Psoas muscle (tissue), 8 donors: Measurements from ENCODE around the gene PRKAG2. TPM values are rescaled to one million over a fixed set of nuclear protein-coding genes. Genes with fewer than 3 reads are reported as not detected.
A peak's percentile ranks its signal among the peaks of the same experiment; 100 is the strongest.

ENCODE experiments used
- ATAC-seq, 4 donors: fragments of 200-7000 bp; cut with Tn5 transposase; one replicate each; pipeline ENCODE4 v1.9.1; 2020; ENCODE audit warnings: moderate library complexity in 3 of 4, mild to moderate bottlenecking in 2 of 4
- DNase-seq, 2 donors: peaks; one replicate each; pipeline ENCODE4 v3.0.0-alpha.2; 2020
- H3K27ac ChIP-seq: fragments of 200-600 bp; one replicate; pipeline ENCODE4 v1.8.0; 2022
- H3K27me3 ChIP-seq, 3 donors: fragments of 200-600 bp in 1 of 3; one replicate each; pipeline versions ENCODE4 v1.6.1 to v1.8.0; 2013 to 2022; ENCODE audit warnings: low read length in 2 of 3, mild to moderate bottlenecking in 2 of 3, moderate library complexity in 1 of 3; ENCODE audit not compliant: insufficient read depth in 3 of 3
- H3K36me3 ChIP-seq, 2 donors: fragments of 200-600 bp in 1 of 2; one replicate each; pipeline versions ENCODE4 v1.6.1 to v1.8.0; 2013 to 2022; ENCODE audit warnings: low read depth in 1 of 2, mild to moderate bottlenecking in 1 of 2, moderate library complexity in 1 of 2; ENCODE audit not compliant: insufficient read depth in 1 of 2
- H3K4me1 ChIP-seq: fragments of 200-600 bp; one replicate; pipeline ENCODE4 v1.8.0; 2022
- H3K4me3 ChIP-seq: fragments of 200-600 bp; one replicate; pipeline ENCODE4 v1.8.0; 2022; ENCODE audit warnings: mild to moderate bottlenecking
- H3K9me3 ChIP-seq: fragments of 200-600 bp; one replicate; pipeline ENCODE4 v1.8.0; 2022
- CTCF ChIP-seq: fragments of 200-600 bp; IDR thresholded peaks from one replicate; pipeline ENCODE4 v1.8.0; 2022; ENCODE audit warnings: antibody characterized with exemption
- WGBS, 3 donors: extraction: QIAGEN DNeasy Blood & Tissue Kit; methylation state at CpG; one replicate each; pipeline versions ENCODE4 v1.1.6 to v1.1.7; 2013; 5-methylcytosine and 5-hydroxymethylcytosine counted together
- intact Hi-C, 2 donors: fragments of 100-400 bp; cut with DNase I; formaldehyde crosslinking; loops; one replicate each; pipeline versions ENCODE4 v1.11.0 to v1.14.2; 2022
- polyA plus RNA-seq, 3 donors: library from polyadenylated mRNA; stranded (reverse); fragments of 200-250 nt; gene quantifications; one replicate each; pipeline ENCODE4 v1.2.3, GENCODE V29; 2013
- total RNA-seq, 4 donors: library from RNA; stranded (reverse); fragmentation: NEBNext Ultra II Directional in 2 of 4; extraction: Animal tissue kit (Norgen Biotek cat#: 25700) in 2 of 4; gene quantifications; one replicate each; pipeline versions ENCODE4 v1.2.1 to v1.2.4, GENCODE V29; 2021 to 2023
- donor health status: healthy with polysubstance abuse.
- donor health status: DM: no; HTN: no; CAD: no; lungs with moderate emphysema.
- donor health status: Bipolar disorder and iron deficiency.
- donor health status: healthy.
- donor health status: DM: yes; HTN: yes; CAD: no.
- donor health status: DM: no; HTN: no; CAD: no.
- donor health status: DM: no; HTN: no; CAD: no.
- donor health status: DM: yes; HTN: yes; CAD: no.

Gene PRKAG2
- total and polyA plus RNA-seq, 7 donors: 9.3 to 143 (median 19.8) TPM

- H3K9me3 ChIP-seq: no peaks in the 10 kb centered on the region
- WGBS, 3 donors: 80 to 94% (median 82%) methylated on average over 13 of the region's 13 CpGs
- TF ChIP-seq CTCF: no peak
- no peak overlapping the region for H3K4me3 ChIP-seq
- H3K27me3 ChIP-seq: no peaks in the 10 kb centered on the region
- no peak overlapping the region for H3K27ac ChIP-seq
- H3K36me3 ChIP-seq: no peaks in the 10 kb centered on the region
- H3K4me1 ChIP-seq: peaks cover 12% of the 10 kb centered on the region
- no peak for ATAC-seq
- intact Hi-C loops: no loop called here
- DNase-seq: peak in 1 of 2 donors; percentile 23
Measured at GRCh38 chr7:151869455-151869854, 7.5 kb downstream of the PRKAG2 start.

GRCh38 chr7:151869109-151869428 is 7.8 kb downstream of the PRKAG2 start:
- no peak for ATAC-seq
- WGBS, 3 donors: 63 to 70% (median 67%) methylated on average over 6 of the region's 6 CpGs
- no peak overlapping the region for H3K27ac ChIP-seq

GRCh38 chr7:151868396-151869108 is 8.4 kb downstream of the PRKAG2 start:
- Histone ChIP-seq H3K4me3 (peak overlapping the region; percentile 25), H3K27me3 (no peaks in the 10 kb centered on the region), H3K9me3 (no peaks in the 10 kb centered on the region), H3K36me3 (no peaks in the 10 kb centered on the region), H3K4me1 (peaks cover 12% of the 10 kb centered on the region), H3K27ac (peak overlapping the region; percentile 46)
- TF ChIP-seq CTCF: no peak
- intact Hi-C loops: no loop called here
- no peak for ATAC-seq
- 58 to 60% (median 59%) methylated on average over 23 of the region's 23 CpGs for WGBS, 3 donors
- DNase-seq: peak in 1 of 2 donors; percentile 42

More at GRCh38 chr7:151869109-151869428, 7.8 kb downstream of the PRKAG2 start:
- DNase-seq: no peak
- no peaks in the 10 kb centered on the region for H3K9me3 ChIP-seq
- intact Hi-C loops: no loop called here
- no peaks in the 10 kb centered on the region for H3K27me3 ChIP-seq
- H3K36me3 ChIP-seq: no peaks in the 10 kb centered on the region
- no peak overlapping the region for H3K4me3 ChIP-seq
- H3K4me1 ChIP-seq: peaks cover 12% of the 10 kb centered on the region
- TF ChIP-seq CTCF: no peak

- intact Hi-C loops: no loop called here
- H3K27me3 ChIP-seq: no peaks in the 10 kb centered on the region
- DNase-seq (no peak), ATAC-seq (peak in 1 of 4 donors; percentile 35)
- H3K4me3 ChIP-seq: peak overlapping the region; percentile 25
- TF ChIP-seq CTCF: no peak
- no peak overlapping the region for H3K27ac ChIP-seq
- H3K36me3 ChIP-seq: no peaks in the 10 kb centered on the region
- peaks cover 12% of the 10 kb centered on the region for H3K4me1 ChIP-seq
- WGBS, 3 donors: 43 to 49% (median 44%) methylated on average over 6 of the region's 6 CpGs
- no peaks in the 10 kb centered on the region for H3K9me3 ChIP-seq
Measured at GRCh38 chr7:151867912-151868311, 9.0 kb downstream of the PRKAG2 start.
